Renal pelvis (tissue), 4 donors: ENCODE measurements around the gene SPPL2B. TPM values are rescaled to one million over a fixed set of nuclear protein-coding genes. Genes with fewer than 3 reads are reported as not detected.

Experiments used
- DNase-seq: peaks from one replicate; pipeline ENCODE4 v3.0.0-alpha.2; 2013
- polyA plus RNA-seq, 3 donors: library from polyadenylated mRNA; unstranded; fragments of 120-200 nt; gene quantifications; one replicate each; pipeline ENCODE4 v1.2.1, GENCODE V29; 2013; ENCODE audit not compliant: insufficient read length in 3 of 3

The SPPL2B gene
- polyA plus RNA-seq, 3 donors: 78.5 to 136 (median 105) TPM

DNA sequence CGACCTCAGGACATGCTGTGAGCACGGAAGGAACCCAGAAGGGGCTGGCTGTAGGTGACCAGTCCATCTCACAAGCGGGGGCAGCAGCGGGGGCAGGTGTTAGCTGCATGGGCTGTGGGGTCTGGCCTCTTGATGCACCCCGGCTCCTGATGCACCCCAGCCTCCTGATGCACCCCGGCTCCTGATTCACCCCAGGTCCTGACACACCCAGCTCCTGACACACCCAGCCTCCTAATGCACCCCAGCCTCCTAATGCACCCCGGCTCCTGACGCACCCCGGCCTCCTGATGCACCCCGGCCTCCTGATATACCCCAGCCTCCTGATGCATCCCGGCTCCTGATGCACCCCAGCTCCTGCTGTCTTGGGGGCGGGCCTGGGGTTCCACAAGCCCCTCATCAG, 7.5 kb upstream of the SPPL2B start:
- DNase-seq: no peak

DNA sequence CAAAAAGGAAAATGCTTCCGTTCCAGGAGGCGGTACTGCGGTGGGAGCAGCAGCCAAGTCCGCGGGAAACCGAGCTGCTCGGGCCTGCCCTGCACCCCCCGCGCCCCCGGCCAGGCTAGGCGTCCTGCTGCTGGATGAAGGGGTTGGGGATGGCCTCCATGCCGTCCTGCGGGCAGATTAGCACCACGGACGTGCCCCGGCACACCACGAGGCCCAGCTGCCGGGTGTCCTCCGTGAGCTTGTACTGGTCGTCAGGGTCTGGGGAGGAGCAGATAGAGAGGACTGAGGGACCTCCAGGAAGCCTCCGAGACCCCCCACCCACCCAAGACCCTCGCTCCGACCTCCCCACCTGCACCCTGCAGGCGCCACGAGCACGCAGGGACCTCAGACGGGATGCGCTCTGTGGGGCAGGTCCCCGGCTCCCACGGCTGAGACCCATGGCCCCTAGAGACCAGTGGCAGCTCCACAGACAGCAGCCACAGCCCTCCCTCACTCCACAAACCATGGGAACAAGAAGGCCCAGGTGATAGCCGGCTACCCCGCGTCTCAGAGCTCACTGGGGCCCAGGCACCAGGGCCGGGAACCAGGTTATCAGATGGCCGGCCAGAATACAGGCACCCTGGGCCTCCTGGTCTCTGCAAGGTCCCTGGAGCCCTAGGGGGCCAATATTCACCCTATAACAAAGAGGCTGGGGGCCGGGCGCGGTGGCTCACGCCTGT, 6.8 kb upstream of the SPPL2B start:
- DNase-seq: no peak

DNA sequence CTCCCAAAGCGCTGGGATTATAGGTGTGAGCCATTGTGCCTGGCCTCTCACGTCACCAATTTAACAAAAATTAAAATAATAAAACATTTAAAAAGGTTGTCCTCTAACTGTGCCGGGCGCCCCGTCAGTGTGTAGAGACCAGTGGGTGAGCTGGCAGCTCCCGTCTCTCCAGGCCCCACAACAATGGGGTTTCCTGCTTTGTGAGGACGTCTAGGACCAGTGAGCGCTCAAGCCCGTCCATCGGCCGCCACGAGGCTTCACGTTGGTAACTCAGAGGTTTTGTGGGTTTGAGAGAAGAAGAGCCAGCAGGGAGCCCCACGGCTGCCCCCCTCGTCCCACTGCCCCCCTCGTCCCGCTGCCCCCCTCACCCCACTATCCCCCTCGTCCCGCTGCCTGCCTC, 4.8 kb upstream of the SPPL2B start:
- no peak for DNase-seq

DNA sequence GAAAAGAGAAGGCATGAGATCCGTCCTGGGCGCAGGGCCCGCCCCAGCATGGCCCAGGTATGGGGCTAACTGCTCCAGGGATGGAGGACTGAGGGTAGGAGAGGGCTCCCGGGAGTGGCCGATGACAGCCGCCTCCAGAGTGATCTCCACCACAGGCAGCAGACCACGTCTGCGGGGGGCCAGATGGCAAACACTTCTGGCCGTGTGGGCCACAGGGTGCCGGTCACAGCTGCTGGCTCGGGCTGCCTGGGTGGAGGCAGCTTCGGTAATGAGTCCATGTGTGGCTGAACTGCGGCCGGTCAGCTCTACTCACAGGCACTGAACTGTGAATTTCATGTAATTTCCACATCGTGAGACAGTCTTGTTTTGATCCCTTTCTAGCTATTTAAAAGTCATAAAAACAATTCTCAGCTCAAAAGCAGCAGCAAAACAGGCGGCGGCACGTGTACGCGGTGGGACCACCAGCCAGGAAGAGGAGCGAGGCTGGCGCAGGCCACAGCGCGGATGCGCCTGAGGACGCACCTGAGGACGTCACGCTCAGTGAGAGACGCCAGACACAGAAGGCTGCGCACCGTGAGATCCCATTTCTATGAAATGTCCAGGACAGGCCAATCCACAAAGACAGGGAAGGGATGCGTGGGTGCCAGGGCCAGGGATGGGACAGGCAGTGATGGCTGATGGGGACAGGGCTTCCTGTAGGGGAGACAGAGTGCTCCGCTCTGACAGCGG, 4.1 kb upstream of the SPPL2B start:
- DNase-seq: no peak

DNA sequence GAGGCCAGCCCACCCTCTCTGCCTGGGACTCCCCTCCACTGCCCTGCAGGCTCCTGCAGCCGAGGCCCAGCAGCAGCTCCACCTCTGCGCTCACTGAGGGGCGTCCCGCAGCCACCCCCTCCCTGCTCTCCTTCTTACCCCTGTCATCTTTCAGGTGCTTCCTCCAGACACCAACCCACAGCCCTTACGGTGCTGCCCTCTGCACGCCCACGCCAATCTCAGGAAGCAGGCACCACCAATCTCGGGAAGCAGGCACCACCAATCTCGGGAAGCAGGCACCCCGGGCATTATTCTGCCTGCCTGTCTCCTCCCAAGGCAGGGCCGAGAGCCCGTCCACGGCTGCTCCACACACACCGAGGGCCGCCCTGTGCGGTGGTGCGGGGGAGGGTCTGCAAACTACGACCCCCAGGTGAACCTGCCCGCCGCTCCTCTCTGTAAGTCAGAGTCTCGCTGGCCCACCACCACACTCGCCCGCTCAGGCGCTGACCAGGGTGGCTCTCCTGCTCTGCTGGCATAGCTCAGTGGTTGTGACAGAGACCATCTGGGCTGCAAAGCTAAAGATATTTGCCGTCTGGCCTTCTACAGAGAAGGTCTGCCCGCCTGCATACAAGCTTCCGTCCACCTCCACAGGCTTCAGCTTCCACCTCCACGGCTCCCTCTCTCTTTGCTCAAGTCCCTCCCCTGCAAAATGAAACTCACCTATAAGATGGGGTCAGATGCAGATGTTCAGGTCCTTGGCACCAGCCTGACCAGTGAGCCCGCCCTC, 3.0 kb upstream of the SPPL2B start:
- no peak for DNase-seq

DNA sequence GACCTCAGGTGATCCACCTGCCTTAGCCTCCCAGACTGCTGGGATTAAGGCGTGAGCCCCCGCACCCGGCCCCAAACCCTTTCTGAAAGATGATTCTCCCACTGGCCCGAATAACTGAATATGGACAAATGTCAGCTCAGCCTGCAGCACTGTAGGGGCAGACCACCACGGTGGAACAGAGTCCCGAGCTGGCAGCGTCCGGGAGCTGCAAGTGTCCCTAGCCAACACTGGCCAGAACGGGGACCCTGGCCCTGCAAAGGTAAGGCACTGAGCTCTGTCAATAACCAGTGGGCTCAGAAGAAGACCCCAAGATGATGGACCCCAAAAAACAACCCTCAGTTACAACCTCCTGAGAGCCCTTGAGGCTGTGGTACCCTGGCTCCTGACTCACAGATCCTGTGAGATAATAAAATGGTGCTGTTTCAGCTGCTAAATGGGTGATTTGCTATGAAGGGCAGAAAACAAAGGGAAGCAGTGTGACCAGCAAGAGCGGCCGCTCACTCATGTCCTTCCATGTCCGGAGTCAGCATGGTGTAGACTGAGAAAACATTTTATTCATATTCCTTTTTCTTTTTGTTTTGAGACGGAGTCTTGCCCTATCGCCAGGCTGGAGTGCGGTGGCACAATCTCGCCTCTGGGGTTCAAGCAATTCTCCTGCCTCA, 1.7 kb upstream of the SPPL2B start:
- DNase-seq: no peak

DNA sequence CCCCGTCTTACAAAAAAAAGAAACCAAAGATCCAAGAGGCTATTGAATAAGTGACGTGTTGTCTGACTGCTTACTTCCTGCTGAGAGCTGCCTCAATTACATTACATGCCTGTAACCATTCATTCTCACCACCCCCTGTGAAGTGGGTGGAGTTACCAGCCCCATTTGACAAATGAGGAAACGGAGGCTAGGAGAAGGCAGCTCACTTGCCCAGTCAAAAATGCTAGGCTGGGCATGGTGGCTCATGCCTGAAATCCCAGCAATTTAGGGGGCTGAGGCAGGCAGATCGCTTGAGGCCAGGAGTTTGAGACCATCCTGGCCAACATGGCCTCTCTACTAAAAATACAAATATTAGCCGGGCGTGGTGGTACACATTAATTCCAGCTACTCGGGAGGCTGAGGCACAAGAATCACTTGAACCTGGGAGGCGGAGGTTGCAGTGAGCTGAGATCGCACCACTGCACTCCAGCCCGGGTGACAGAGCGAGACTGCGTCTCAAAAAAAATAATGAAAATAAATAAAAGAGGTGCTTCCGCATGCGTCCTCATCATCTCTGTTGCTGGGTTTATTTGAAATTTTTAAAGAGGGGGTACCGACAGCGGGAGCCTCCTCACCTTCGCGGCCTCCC, 597 bp upstream of the SPPL2B start:
- no peak for DNase-seq

DNA sequence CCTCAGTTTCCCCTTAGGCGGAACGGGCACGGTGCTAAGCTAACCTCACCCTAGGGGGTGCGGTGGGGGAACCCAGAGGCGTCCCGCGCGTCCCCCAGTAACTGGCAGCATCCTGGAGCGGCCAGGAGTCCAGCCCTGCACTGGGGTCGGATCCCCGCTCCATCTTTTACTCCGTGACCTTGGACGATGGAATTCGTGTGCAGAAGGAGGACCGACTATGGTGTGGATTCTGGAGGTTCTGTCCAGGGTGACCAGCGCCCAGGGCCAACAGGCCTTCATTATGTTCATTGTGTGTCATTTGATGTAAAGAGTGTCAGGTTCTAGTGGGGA, 630 bp downstream of the SPPL2B start:
- DNase-seq: no peak

DNA sequence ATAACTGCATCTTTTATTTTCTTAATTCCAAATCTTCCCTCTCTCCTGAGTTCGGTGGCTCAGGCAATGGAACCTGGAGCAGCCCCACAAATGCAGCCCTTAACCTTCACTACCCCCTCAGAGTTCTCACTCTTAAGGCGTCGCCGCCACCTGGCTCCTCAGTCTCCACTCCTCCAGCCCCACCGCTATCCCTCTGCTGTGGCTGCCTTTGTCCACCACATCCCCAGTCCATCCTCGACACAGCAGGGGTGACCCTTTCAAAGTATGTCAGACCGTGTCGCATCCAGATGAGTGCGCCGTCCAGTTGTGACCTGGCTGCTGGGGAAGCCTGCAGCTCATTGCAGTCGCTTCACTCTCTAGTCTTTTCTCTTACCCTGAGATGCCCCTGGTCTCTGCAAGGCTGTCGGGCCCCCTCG, 1.0 kb downstream of the SPPL2B start:
- DNase-seq: no peak

DNA sequence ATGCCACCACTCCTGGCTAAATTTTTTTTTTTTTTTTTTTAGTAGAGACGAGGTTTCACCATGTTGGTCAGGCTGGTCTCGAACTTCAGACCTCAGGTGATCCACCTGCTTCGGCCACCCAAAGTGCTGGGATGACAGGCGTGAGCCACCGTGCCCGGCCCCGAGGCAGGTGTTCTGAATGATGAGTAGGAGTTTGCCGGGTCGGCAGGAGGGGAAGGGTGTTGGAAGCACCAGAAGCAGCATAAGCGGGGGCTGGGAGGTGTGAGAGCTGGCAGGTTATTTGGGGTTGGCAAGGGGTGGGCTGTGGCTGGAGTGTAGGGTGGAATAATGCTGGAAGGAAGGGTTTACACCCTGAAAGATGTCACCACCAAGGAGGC, 1.8 kb downstream of the SPPL2B start:
- DNase-seq: no peak

DNA sequence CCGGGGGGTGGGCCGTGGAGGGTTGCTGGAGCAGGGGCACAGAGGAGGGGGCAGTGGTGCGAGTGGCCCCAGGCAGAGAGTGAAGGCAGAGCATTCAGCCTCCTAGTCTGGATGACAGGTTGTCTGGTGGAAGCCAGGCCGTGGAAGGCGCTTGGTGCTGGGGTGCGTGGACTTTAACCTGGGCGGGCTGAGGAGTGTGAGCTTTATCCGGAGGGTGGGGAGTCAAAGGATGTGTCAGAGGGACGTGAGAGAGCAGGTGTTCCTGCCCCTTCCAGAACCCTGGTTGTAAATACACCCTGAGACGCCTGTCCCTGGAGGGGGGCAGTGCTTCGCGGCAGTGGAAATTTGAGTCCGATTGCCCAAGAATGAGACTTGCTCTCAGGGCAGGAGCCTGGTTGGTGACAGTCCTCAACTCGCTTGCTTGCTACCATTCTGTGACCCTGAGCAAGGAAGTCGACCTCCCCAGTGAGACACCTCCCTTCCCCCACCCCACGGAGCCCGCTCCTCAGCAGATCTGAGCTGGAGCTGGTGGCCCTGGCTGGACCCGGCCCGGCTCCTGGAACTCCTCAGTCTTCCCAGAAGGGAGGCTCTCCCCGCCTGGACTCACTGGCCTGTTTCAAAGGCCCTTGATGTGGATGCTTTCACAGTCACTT, 2.3 kb downstream of the SPPL2B start:
- no peak for DNase-seq

DNA sequence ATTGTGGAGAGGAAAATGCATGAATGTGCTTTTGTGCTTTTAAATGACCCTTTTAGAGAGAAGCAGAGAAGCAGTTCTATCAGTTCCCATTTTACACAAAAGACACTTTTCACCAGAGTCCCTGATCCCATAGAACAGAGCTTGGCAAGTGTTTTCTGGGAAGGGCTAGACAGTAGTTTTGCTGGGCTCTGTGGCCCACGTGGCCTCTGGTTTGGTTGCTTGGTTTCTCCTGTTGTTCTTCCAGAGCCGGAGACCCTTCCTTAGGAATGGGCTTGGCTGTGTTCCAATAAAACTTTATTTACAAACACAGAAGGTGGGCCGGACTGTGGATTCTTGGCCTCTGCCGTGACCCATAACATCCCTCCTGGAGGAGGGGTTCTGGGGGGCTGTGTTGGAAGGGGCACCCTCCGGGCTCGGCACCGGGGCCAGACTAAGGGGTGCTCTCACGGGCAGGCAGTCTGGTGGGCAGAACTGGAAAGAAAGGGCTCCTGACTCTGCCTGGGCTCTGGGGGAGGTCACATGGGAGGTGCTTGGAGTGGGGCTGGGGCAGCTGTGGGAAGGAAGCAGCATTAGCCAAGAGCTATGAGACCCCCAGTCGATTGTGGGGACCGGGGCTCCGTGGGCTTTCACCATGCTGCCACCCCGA, 3.2 kb downstream of the SPPL2B start:
- DNase-seq: no peak

DNA sequence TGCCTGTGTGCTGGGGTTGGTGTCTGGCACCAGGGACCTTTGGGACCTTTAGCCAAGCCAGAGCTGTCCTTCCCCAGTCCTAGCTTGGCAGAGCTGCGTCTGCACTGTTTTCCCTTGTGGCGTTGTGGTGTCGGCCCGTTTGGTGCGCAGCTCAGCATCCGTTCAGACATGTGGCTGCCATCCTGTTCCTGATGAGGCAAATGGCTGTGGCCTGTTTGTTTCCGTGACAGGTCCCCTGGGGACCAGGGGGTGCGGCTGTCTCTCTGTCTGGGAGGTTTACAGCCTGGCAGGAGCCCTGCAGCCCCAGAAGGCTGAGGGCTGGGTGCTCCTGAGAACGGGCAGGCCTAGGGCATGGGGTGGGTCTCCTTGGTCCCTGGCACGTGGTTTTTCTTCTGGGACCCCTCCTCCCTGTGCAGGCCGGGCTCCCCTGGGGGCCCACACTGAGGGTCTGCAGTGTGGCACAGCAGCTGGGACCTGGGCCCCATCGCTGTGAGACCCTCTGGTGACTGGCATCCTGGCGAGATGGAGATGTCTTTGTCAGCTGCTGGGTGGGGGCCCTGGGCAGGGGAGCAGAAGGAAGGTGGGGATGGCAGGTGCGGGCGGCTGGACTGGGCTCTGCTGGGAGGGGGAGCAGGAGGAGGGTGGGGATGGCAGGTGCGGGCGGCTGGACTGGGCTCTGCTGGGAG, 4.0 kb downstream of the SPPL2B start:
- no peak for DNase-seq

DNA sequence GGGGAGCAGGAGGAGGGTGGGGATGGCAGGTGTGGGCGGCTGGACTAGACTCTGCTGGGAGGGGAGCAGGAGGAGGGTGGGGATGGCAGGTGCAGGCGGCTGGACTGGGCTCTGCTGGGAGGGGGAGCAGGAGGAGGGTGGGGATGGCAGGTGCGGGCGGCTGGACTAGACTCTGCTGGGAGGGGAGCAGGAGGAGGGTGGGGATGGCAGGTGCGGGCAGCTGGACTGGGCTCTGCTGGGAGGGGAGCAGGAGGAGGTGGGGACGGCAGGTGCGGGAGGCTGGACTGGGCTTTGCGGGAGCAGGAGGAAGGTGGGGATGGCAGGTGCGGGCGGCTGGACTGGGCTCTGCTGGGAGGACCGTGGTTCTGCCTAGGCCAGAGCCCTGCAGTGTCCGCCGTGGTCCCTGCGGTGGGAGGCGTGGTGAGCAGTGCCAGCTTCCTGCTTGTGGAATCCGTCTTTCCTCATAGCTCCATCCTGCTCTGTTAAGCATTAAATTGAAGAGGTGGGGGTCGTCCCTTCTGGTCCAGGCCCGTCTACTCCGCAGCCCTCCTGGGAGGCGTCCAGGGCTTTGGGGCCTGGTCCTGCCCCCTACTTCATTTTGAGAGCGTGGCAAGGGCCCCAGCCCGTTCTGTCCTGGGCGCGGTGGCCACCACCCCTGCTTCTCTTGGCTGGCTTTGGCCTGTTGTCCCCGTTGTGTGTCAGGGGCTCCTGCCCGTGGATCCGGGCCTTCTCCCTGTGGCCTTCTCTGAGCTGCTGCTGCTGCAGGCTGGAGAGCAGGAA, 4.7 kb downstream of the SPPL2B start:
- DNase-seq: no peak

DNA sequence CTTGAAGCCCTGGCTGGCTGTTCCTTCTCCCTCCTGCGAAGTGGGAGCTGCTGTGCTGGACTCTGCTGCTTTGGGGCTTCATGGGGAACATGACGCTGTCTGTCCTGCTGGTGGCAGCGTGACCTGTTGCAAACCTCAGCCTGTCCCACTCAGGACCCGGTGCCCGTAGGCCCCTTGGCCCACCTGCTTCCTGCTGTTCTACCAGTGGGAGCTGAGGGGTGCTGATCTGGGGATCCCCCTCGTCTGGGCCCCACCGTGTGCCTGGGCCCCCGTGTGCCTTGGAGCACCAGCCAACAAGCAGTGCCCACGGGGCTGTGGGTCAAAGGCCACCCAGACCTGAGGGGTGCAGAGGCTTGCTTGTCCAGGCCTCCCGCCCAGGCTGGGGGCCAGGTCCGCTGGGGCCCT, 5.3 kb downstream of the SPPL2B start:
- no peak for DNase-seq

DNA sequence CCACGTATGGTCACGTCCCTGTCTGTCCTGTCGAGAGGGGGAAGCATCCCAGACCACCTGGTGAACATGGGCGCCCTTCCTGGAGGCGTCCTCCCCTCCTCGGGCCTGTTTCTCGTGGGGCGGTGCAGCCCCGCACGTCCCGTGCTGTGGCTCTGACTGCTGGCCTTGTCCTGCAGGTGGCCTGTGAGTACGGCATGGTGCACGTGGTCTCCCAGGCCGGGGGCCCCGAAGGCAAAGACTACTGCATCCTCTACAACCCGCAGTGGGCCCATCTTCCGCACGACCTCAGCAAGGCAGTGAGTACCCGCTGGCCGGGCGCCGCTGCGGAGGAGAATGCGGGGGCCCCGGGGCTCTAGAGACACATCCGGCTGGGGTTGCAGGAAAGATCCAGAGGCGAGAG, 5.9 kb downstream of the SPPL2B start:
- DNase-seq: no peak

DNA sequence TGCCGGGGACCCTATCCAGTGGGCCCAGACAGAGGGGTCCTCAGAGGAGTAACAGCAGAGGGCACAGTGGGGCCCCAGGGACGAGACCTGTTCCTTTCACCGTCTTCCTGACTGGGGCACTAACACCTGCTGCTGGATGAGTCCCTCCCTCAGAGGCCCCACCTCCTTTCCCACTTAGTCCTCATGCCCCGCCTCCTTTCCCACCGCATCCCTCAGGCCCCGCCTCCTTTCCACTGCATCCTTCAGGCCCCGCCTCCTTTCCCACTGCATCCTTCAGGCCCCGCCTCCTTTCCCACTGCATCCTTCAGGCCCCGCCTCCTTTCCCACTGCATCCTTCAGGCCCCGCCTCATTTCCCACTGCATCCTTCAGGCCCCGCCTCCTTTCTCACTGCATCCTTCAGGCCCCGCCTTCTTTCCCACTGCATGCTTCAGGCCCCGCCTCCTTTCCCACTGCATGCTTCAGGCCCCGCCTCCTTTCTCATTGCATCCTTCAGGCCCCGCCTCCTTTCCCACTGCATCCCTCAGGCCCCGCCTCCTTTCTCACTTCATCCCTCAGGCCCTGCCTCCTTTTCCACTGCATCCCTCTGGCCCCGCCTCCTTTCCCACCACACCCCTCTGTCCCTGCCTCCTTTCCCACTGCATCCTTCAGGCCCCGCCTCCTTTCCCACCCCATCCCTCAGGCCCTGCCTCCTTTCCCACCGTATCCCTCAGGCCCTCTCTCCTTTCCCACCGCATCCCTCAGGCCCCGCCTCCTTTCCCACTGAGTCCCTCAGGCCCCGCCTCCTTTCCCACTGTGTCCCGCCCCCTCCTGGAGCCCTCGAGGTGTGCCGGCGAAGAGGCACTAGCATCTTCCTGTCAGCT, 6.7 kb downstream of the SPPL2B start:
- DNase-seq: no peak

DNA sequence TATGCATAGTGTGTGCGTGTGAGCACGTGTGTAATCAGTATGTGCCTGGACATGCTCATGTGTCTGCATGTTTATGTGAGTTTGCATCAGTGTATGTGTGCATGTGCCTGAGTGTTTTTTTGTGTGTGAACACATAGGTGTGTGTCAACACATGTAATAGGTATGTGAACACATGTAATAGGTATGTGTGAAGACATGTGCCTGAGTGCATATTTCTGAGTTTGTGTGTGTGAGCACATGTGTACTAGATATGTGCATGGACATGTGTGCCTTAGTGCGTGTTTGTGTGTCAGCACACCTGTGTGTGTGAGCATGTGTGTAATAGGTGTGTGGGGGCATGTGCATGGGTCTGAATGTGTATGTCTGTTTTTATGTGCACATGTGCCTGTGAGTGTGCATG, 7.4 kb downstream of the SPPL2B start:
- DNase-seq: no peak
